LNCaP clone FGC (cell line): ENCODE data around the gene RNF180.
A peak's percentile ranks its signal among the peaks of the same experiment; 100 is the strongest.

Source experiments
- DNase-seq: peaks from one replicate; pipeline ENCODE4 v3.0.0-alpha.2; 2011; ENCODE audit warnings: low read depth
- H3K4me3 ChIP-seq: 2 replicates; pipeline ENCODE4 v1.5.1; 2011; ENCODE audit warnings: mild to moderate bottlenecking, low read depth, low read length, control low read depth
- TF ChIP-seq, protein P1 (sequence below): IDR thresholded peaks from 2 replicates; pipeline ENCODE4 v1.5.1; 2012; ENCODE audit warnings: mild to moderate bottlenecking; ENCODE audit not compliant: control insufficient read depth, insufficient read depth; ENCODE audit errors: extremely low read depth

RNF180 gene

DNA sequence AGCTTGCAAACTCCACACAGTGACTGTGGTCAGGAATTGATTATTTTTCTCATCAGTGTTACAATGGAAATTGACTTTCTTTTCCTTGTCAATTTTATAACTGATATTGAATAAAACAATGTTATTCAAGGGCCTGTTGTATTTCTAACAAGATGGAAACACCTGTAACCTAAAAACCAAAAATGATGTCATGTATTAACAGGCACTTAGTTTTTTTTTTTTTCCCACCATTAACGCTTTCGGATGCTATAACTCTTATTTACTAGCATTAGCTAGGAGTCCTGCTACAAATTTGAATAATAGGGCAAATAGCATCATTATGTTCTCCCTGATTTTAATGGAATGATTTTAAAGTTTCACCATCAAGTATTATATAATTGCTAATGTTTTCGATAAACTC is 30.3 kb downstream of the RNF180 start:
- TF ChIP-seq, protein P1, sequence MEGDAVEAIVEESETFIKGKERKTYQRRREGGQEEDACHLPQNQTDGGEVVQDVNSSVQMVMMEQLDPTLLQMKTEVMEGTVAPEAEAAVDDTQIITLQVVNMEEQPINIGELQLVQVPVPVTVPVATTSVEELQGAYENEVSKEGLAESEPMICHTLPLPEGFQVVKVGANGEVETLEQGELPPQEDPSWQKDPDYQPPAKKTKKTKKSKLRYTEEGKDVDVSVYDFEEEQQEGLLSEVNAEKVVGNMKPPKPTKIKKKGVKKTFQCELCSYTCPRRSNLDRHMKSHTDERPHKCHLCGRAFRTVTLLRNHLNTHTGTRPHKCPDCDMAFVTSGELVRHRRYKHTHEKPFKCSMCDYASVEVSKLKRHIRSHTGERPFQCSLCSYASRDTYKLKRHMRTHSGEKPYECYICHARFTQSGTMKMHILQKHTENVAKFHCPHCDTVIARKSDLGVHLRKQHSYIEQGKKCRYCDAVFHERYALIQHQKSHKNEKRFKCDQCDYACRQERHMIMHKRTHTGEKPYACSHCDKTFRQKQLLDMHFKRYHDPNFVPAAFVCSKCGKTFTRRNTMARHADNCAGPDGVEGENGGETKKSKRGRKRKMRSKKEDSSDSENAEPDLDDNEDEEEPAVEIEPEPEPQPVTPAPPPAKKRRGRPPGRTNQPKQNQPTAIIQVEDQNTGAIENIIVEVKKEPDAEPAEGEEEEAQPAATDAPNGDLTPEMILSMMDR, result no peak
- no peak for DNase-seq
- no peak overlapping the region for H3K4me3 ChIP-seq

- no peak overlapping the region for H3K4me3 ChIP-seq
- TF ChIP-seq, protein P1, result no peak
- no peak for DNase-seq
These were observed 33.8 kb downstream of the RNF180 start for GRCh38 chr5:64199425-64199824.

- DNase-seq, result no peak
- TF ChIP-seq, protein P1, result no peak
- H3K4me3 ChIP-seq, result no peak overlapping the region
These were observed 36.4 kb downstream of the RNF180 start for GRCh38 chr5:64201996-64202395.

DNA sequence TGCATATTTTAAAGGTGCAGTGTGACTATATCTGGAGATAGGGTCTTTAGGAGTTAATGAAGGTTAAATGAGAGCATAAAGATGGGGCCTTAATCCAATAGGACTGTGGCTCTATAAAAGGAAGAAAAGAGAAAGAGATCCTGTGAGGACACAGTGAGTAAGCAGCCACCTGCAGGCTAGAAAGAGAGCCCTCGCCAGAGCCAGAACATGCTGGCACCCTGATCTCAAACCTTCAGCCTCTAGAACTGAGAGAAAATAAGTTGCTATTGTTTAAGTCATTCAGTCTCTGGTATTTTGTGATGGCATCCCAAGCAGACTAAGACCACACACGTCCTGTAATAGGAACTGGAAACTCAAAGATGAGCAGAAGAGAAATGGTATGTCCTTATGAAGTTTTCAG is 41.0 kb downstream of the RNF180 start:
- no peak for DNase-seq
- H3K4me3 ChIP-seq, result no peak overlapping the region
- TF ChIP-seq, protein P1, result no peak

- H3K4me3 ChIP-seq, result no peak overlapping the region
- DNase-seq, result peak; percentile 8
- TF ChIP-seq, protein P1, result peak; percentile 42; the same call in 1 of the 2 replicates
These were observed 42.3 kb downstream of the RNF180 start for GRCh38 chr5:64207978-64208377.

GRCh38 chr5:64209353-64209752 is 43.7 kb downstream of the RNF180 start:
- TF ChIP-seq, protein P1, result no peak
- no peak overlapping the region for H3K4me3 ChIP-seq
- no peak for DNase-seq

- H3K4me3 ChIP-seq, result no peak overlapping the region
- DNase-seq, result no peak
- TF ChIP-seq, protein P1, result no peak
These were observed 45.2 kb downstream of the RNF180 start for GRCh38 chr5:64210866-64211265.
